Nephron (organoid): ENCODE data around the gene PLSCR3.

Source experiments
- H3K27ac Mint-ChIP-seq, 3 experiments: 2 replicates each; pipeline ENCODE4 v1.8.0; 2020; ENCODE audit warnings: mixed read lengths in 3 of 3, mild to moderate bottlenecking in 2 of 3, moderate library complexity in 1 of 3
- H3K27me3 Mint-ChIP-seq: 2 replicates; pipeline ENCODE4 v1.8.0; 2021; ENCODE audit warnings: low read depth, mild to moderate bottlenecking, moderate library complexity, mixed read lengths
- H3K36me3 Mint-ChIP-seq: 2 replicates; pipeline ENCODE4 v1.8.0; 2020; ENCODE audit warnings: low read depth, mixed read lengths
- H3K4me1 Mint-ChIP-seq: 2 replicates; pipeline ENCODE4 v1.8.0; 2020; ENCODE audit warnings: mixed read lengths
- H3K4me3 Mint-ChIP-seq, 3 experiments: 2 replicates each; pipeline ENCODE4 v1.8.0; 2020; ENCODE audit warnings: mild to moderate bottlenecking in 3 of 3, mixed read lengths in 3 of 3, moderate library complexity in 2 of 3
- H3K9me3 Mint-ChIP-seq: 2 replicates; pipeline ENCODE4 v1.8.0; 2020; ENCODE audit warnings: mixed read lengths
- CTCF ChIP-seq, 3 experiments: fragments of 200-600 bp; sonication (generic); IDR thresholded peaks; one replicate each; pipeline ENCODE4 v1.5.0; 2021; ENCODE audit warnings: antibody characterized with exemption in 3 of 3; ENCODE audit not compliant: unreplicated experiment in 3 of 3

The PLSCR3 gene

DNA sequence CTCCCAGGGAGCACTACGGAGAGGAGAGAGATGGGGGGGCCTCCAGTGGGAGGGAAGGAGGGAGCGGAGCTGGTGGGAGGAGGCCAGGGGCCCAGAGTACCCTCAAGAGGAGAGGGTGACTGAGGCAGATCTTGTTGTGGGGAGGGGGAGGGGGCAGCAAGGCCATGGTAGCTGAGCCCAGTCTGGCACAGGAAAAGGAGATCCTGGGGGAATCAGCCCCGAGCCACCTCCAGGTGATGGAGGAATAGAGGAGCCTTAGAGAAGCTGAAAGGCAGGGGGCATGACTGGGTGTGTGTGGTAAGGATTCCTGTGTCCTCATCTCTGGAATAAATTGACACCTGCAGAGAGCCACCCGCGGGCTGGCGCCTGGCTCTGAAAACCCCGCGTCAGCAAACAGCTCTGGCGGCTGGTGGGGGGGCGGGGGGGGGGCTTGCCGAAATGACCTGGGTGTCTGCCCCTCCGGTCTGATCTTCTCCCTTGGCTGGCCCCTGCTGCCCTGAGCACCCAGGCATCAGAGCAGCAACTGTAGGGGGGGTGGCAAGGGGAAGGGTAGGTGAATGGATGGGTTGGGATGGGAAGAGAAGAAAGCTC, 12.0 kb upstream of the PLSCR3 start:
- peaks cover 6% of the 10 kb centered on the region for H3K27me3 Mint-ChIP-seq
- no peak for TF ChIP-seq CTCF (IDR thresholded peaks at IDR 0.05; ENCODE audit: unreplicated experiment in 3 of 3)
- peak overlapping the region; percentile 93 to 97 (median 94) for H3K4me3 Mint-ChIP-seq
- peaks cover 25% of the 10 kb centered on the region for H3K36me3 Mint-ChIP-seq
- peaks cover 19% of the 10 kb centered on the region for H3K4me1 Mint-ChIP-seq
- no peaks in the 10 kb centered on the region for H3K9me3 Mint-ChIP-seq
- H3K27ac Mint-ChIP-seq, result peak overlapping the region; percentile 48 to 95 (median 91)

- Mint-ChIP-seq H3K4me1 (peaks cover 19% of the 10 kb centered on the region), H3K9me3 (no peaks in the 10 kb centered on the region), H3K27ac (peak overlapping the region; percentile 48 to 95 (median 91)), H3K4me3 (peak overlapping the region; percentile 93 to 97 (median 94)), H3K36me3 (peaks cover 22% of the 10 kb centered on the region), H3K27me3 (peaks cover 6% of the 10 kb centered on the region)
- no peak for TF ChIP-seq CTCF (IDR thresholded peaks at IDR 0.05; ENCODE audit: unreplicated experiment in 3 of 3)
Observed at GRCh38 chr17:7405350-7406234, 11.3 kb upstream of the PLSCR3 start.

DNA sequence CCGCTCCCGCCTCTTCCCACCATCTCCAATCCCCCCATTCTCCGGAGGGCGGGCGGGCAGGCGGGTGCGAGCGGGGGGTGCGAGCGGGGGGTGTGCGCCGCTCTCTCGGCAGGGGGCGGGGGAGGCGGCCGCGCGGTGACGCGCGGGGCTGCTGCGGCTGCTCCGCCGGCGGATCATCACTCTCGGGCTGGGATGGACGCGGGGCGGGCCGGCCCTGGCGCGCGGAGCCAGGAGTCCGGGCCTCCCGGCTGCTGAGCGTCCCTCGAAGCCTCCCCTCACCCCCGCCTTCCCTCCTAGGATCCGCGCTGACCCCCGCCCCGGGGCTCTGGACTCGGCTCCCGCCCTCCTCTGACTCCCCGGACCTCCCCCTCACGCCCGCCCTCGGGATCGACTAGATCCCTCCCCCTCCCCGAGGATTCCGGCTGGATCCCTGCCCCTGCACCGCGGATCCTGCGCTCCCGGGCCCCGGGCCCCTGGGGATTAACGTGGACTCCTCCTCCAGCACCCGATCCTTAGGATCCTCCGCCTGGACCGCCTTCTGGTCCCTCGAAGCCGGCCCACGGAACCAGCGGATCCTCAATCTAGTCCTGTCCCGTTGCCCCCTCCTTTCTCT, 10.5 kb upstream of the PLSCR3 start:
- no peak for TF ChIP-seq CTCF (IDR thresholded peaks at IDR 0.05; ENCODE audit: unreplicated experiment in 3 of 3)
- H3K27ac Mint-ChIP-seq, result peak overlapping the region; percentile 73 to 95 (median 95)
- H3K4me1 Mint-ChIP-seq, result peaks cover 19% of the 10 kb centered on the region
- H3K4me3 Mint-ChIP-seq, result peak overlapping the region; percentile 90 to 96 (median 94)
- peaks cover 6% of the 10 kb centered on the region for H3K27me3 Mint-ChIP-seq
- peaks cover 14% of the 10 kb centered on the region for H3K36me3 Mint-ChIP-seq
- no peaks in the 10 kb centered on the region for H3K9me3 Mint-ChIP-seq

DNA sequence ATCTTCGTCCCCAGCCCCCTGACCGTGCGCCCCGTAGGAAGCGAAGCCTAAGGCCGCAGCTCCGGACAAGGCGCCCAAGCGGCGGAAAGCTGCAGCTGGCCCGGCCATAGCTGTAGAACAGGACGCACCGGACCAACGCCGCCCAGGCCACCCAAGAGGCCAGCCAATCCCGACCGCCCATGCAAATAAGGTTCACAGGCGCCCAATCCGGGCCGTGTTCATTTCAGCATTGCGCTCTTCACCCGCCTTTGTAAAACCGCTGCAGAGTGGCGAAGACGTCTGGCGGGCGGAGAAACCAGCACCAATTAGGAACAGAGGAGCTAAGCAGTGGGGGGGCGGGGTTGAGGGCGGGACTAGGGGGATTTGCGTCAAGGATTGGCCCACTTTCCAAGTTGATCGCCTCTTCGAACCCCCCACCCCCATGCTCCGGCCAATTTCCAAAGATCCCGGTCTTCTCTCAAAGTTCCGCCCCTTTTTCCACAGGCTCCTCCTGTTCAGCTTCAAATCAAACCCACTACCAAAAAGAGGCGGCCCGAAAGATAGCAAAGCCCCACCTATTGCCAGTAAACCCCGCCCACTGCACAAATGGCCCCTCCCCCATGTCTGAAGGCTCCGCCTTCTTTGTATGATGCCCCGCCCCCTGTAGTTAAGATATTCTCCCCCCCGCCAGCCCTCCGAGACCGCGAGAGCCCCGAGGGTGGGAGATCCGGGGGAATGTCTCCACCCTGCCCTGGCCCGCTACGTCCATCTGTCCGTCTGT, 9.8 kb upstream of the PLSCR3 start, which contains the start of gene TMEM256:
Gene TMEM256 (minus strand): TSS at position 121 of the 760 bp plus-strand sequence. CDS start 13 bp downstream, at position 108.
- Mint-ChIP-seq H3K4me1 (peaks cover 15% of the 10 kb centered on the region), H3K36me3 (peaks cover 11% of the 10 kb centered on the region), H3K9me3 (no peaks in the 10 kb centered on the region), H3K27ac (peak within 1 kb of the TSS; percentile 73 to 95 (median 95)), H3K4me3 (peak within 1 kb of the TSS; percentile 90 to 96 (median 94)), H3K27me3 (peaks cover 6% of the 10 kb centered on the region)
- no peak for TF ChIP-seq CTCF (IDR thresholded peaks at IDR 0.05; ENCODE audit: unreplicated experiment in 3 of 3)

GRCh38 chr17:7403727-7403976, 9.3 kb upstream of the PLSCR3 start:
- Mint-ChIP-seq H3K4me3 (peak overlapping the region; percentile 90 to 96 (median 94)), H3K27ac (peak overlapping the region; percentile 73 to 95 (median 95)), H3K36me3 (peaks cover 8% of the 10 kb centered on the region), H3K27me3 (peaks cover 6% of the 10 kb centered on the region), H3K9me3 (no peaks in the 10 kb centered on the region), H3K4me1 (peaks cover 13% of the 10 kb centered on the region)
- TF ChIP-seq CTCF (IDR thresholded peaks at IDR 0.05; ENCODE audit: unreplicated experiment in 3 of 3), result no peak
